H1 (cell line): ENCODE measurements around the gene LYPD6. TPM values are rescaled to one million over a fixed set of nuclear protein-coding genes. Genes with fewer than 3 reads are reported as not detected.
A peak's percentile ranks its signal among the peaks of the same experiment; 100 is the strongest.

Experiments
- CTCF ChIA-PET: fragments of 300-600 bp; sonication (Branson Sonifier 250); formaldehyde crosslinking; loops from one replicate; lab custom pipeline; 2021; ENCODE audit not compliant: partially characterized antibody; lab: Charles Lee
- POLR2A ChIA-PET: fragments of 300-600 bp; sonication (Branson Sonifier 250); formaldehyde crosslinking; loops from one replicate; lab custom pipeline; 2021; ENCODE audit warnings: inconsistent platforms; ENCODE audit not compliant: partially characterized antibody; lab: Charles Lee
- DNase-seq, 2 experiments: peaks; one replicate each; pipeline versions ENCODE4 v3.0.0 to v3.0.0-alpha.2; 2010 to 2022; ENCODE audit warnings: low spot score in 2 of 2, low read depth in 1 of 2, mixed read lengths in 1 of 2
- FAIRE-seq: peaks from 2 replicates; lab custom pipeline; 2011; peaks lifted over from hg19 to GRCh38; lab: Jason Lieb, UNC
- H2AFZ ChIP-seq: 2 replicates; pipeline ENCODE4 v1.8.1; 2012; ENCODE audit warnings: low read length, inconsistent platforms
- H2AK5ac ChIP-seq: 2 replicates; pipeline ENCODE4 v1.6.1; 2013; ENCODE audit warnings: low read depth, low read length
- H2BK120ac ChIP-seq: replicated peaks from 2 replicates; pipeline ENCODE3; 2013; ENCODE audit warnings: low read depth, low read length, inconsistent platforms
- H2BK12ac ChIP-seq: 2 replicates; pipeline ENCODE4 v1.6.1; 2013; ENCODE audit warnings: low read depth, low read length
- H2BK15ac ChIP-seq: 2 replicates; pipeline ENCODE4 v1.6.1; 2013; ENCODE audit warnings: low read length
- H2BK20ac ChIP-seq: 2 replicates; pipeline ENCODE4 v1.6.1; 2013; ENCODE audit warnings: low read length
- H2BK5ac ChIP-seq: 2 replicates; pipeline ENCODE4 v1.6.1; 2013; ENCODE audit warnings: low read depth, low read length
- H3K14ac ChIP-seq: 2 replicates; pipeline ENCODE4 v1.6.1; 2013; ENCODE audit warnings: inconsistent platforms; ENCODE audit not compliant: insufficient read length
- H3K18ac ChIP-seq: 2 replicates; pipeline ENCODE4 v1.6.1; 2013; ENCODE audit warnings: low read length; ENCODE audit errors: extremely low read depth
- H3K23ac ChIP-seq: 2 replicates; pipeline ENCODE4 v1.6.1; 2013; ENCODE audit warnings: inconsistent platforms; ENCODE audit not compliant: insufficient read length
- H3K23me2 ChIP-seq: 2 replicates; pipeline ENCODE4 v1.6.1; 2013; ENCODE audit warnings: low read depth, low read length
- H3K27ac ChIP-seq: 2 replicates; pipeline ENCODE4 v1.6.1; 2011; ENCODE audit warnings: low read depth, low read length, inconsistent platforms
- H3K27me3 ChIP-seq, 4 experiments: replicated peaks in 1 of 4; 1 replicate in 1 of 4; 2 replicates in 3 of 4; pipeline versions ENCODE4 v1.6.1 to v1.8.1; 2011 to 2013; ENCODE audit warnings: low read length in 3 of 4, mild to moderate bottlenecking in 3 of 4, inconsistent platforms in 2 of 4, mixed read lengths in 2 of 4, moderate library complexity in 1 of 4; ENCODE audit not compliant: control insufficient read depth in 3 of 4, insufficient read depth in 3 of 4; ENCODE audit errors: extremely low read depth in 1 of 4
- H3K36me3 ChIP-seq, 4 experiments: 2 replicates each; pipeline versions ENCODE4 v1.6.1 to v1.8.1; 2011 to 2013; ENCODE audit warnings: mild to moderate bottlenecking in 4 of 4, low read length in 3 of 4, moderate library complexity in 2 of 4, control low read depth in 1 of 4, inconsistent platforms in 1 of 4; ENCODE audit not compliant: insufficient read depth in 4 of 4, control insufficient read depth in 2 of 4
- H3K4ac ChIP-seq: replicated peaks from 2 replicates; pipeline ENCODE3; 2013; ENCODE audit warnings: low read length, low read depth, mixed read lengths, inconsistent platforms; ENCODE audit not compliant: insufficient read length
- H3K4me1 ChIP-seq, 4 experiments: replicated peaks in 1 of 4; 1 replicate in 1 of 4; 2 replicates in 3 of 4; pipeline versions ENCODE4 v1.6.1 to v1.8.1; 2011 to 2013; ENCODE audit warnings: low read length in 3 of 4, inconsistent platforms in 2 of 4, mixed read lengths in 1 of 4; ENCODE audit not compliant: insufficient read depth in 4 of 4, control insufficient read depth in 3 of 4
- H3K4me2 ChIP-seq, 2 experiments: 2 replicates each; pipeline versions ENCODE4 v1.6.1 to v1.8.1; 2011 to 2013; ENCODE audit warnings: low read depth in 2 of 2, low read length in 2 of 2, control low read depth in 1 of 2, inconsistent platforms in 1 of 2, mild to moderate bottlenecking in 1 of 2; ENCODE audit not compliant: insufficient read depth in 1 of 2
- H3K4me3 ChIP-seq, 4 experiments: fragments of 200-600, 300-600 bp in 1 of 4; sonication (generic), shearing (Covaris generic), sonication (Bioruptor Twin) in 1 of 4; 2 replicates each; pipeline versions ENCODE4 v1.5.1 to v1.8.1; 2011 to 2016; ENCODE audit warnings: low read length in 4 of 4, low read depth in 3 of 4, control low read depth in 2 of 4, inconsistent platforms in 2 of 4, mild to moderate bottlenecking in 2 of 4, mixed read lengths in 1 of 4, moderate library complexity in 1 of 4; ENCODE audit not compliant: insufficient read depth in 2 of 4; ENCODE audit errors: extremely low read depth in 1 of 4
- H3K56ac ChIP-seq: replicated peaks from 2 replicates; pipeline ENCODE3; 2013; ENCODE audit warnings: low read depth, mild to moderate bottlenecking, mixed read lengths, low read length, inconsistent platforms; ENCODE audit not compliant: insufficient read length
- H3K79me1 ChIP-seq: 2 replicates; pipeline ENCODE4 v1.6.1; 2013; ENCODE audit warnings: low read depth, low read length, control low read depth
- H3K79me2 ChIP-seq, 2 experiments: 2 replicates each; pipeline versions ENCODE4 v1.6.1 to v1.8.1; 2012 to 2013; ENCODE audit warnings: low read length in 2 of 2, mild to moderate bottlenecking in 2 of 2, inconsistent platforms in 1 of 2; ENCODE audit not compliant: insufficient read depth in 2 of 2, control insufficient read depth in 1 of 2
- H3K9ac ChIP-seq, 4 experiments: replicated peaks in 1 of 4; 1 replicate in 1 of 4; 2 replicates in 3 of 4; pipeline versions ENCODE4 v1.6.1 to v1.8.1; 2011 to 2013; ENCODE audit warnings: low read depth in 3 of 4, low read length in 3 of 4, control low read depth in 2 of 4, mild to moderate bottlenecking in 2 of 4, moderate library complexity in 2 of 4, inconsistent platforms in 1 of 4; ENCODE audit errors: extremely low read depth in 1 of 4
- H3K9me3 ChIP-seq, 2 experiments: 2 replicates each; pipeline versions ENCODE4 v1.6.1 to v1.8.1; 2012 to 2013; ENCODE audit warnings: mild to moderate bottlenecking in 2 of 2, moderate library complexity in 2 of 2, control low read depth in 1 of 2, inconsistent platforms in 1 of 2, low read depth in 1 of 2, low read length in 1 of 2, mixed read lengths in 1 of 2; ENCODE audit not compliant: insufficient read depth in 2 of 2
- H4K20me1 ChIP-seq, 2 experiments: replicated peaks in 1 of 2; 2 replicates each; pipeline versions ENCODE3 to v1.8.1; 2011 to 2013; ENCODE audit warnings: inconsistent platforms in 2 of 2, low read length in 2 of 2, mild to moderate bottlenecking in 1 of 2; ENCODE audit not compliant: insufficient read depth in 2 of 2, control insufficient read depth in 1 of 2
- H4K5ac ChIP-seq: 2 replicates; pipeline ENCODE4 v1.6.1; 2013; ENCODE audit warnings: low read length, low read depth, mixed read lengths, inconsistent platforms; ENCODE audit not compliant: insufficient read length
- H4K8ac ChIP-seq: 2 replicates; pipeline ENCODE4 v1.8.0; 2013; ENCODE audit warnings: mild to moderate bottlenecking, moderate library complexity, low read length, inconsistent platforms; ENCODE audit not compliant: insufficient read depth; ENCODE audit errors: extremely low read depth
- H4K91ac ChIP-seq: replicated peaks from 2 replicates; pipeline ENCODE3; 2013; ENCODE audit warnings: low read length, mixed read lengths, inconsistent platforms; ENCODE audit not compliant: insufficient read length
- ATF2 ChIP-seq: IDR thresholded peaks from 2 replicates; pipeline ENCODE4 v1.6.1; 2012; ENCODE audit warnings: low read length, inconsistent platforms
- BCL11A ChIP-seq, 2 experiments: IDR thresholded peaks; one replicate each; pipeline ENCODE4 v1.6.1; 2011; ENCODE audit warnings: low read depth in 2 of 2, low read length in 2 of 2, mild to moderate bottlenecking in 2 of 2
- BRCA1 ChIP-seq: IDR thresholded peaks from 2 replicates; pipeline ENCODE4 v1.6.1; 2012; ENCODE audit warnings: low read depth, low read length, improper control_type of control experiment
- CHD2 ChIP-seq: IDR thresholded peaks from 2 replicates; pipeline ENCODE4 v1.6.1; 2012; ENCODE audit warnings: low read length, improper control_type of control experiment
- CTBP2 ChIP-seq: IDR thresholded peaks from 2 replicates; pipeline ENCODE4 v1.7.0; 2011; ENCODE audit warnings: borderline replicate concordance, mild to moderate bottlenecking, moderate library complexity, mixed read lengths, low read length; ENCODE audit not compliant: insufficient read depth, insufficient read length
- CTCF ChIP-seq, 3 experiments: IDR thresholded peaks; 1 replicate in 2 of 3; 2 replicates in 1 of 3; pipeline versions ENCODE4 v1.5.1 to v1.6.1; 2011; ENCODE audit warnings: low read length in 3 of 3, mild to moderate bottlenecking in 3 of 3, inconsistent platforms in 2 of 3, low read depth in 1 of 3, moderate library complexity in 1 of 3; ENCODE audit not compliant: insufficient read depth in 1 of 3; ENCODE audit errors: control extremely low read depth in 1 of 3
- NRF1 ChIP-seq: IDR thresholded peaks from 2 replicates; pipeline ENCODE4 v1.6.1; 2011; ENCODE audit warnings: mild to moderate bottlenecking, low read depth, low read length, improper control_type of control experiment
- RAD21 ChIP-seq, 2 experiments: IDR thresholded peaks in 1 of 2; conservative IDR thresholded peaks in 1 of 2; 2 replicates each; pipeline ENCODE4 v1.6.1; 2011; ENCODE audit warnings: low read depth in 2 of 2, low read length in 2 of 2, improper control_type of control experiment in 1 of 2, inconsistent platforms in 1 of 2, mild to moderate bottlenecking in 1 of 2, moderate library complexity in 1 of 2
- SRF ChIP-seq: IDR thresholded peaks from 2 replicates; pipeline ENCODE4 v1.6.1; 2011; ENCODE audit warnings: mild to moderate bottlenecking, low read depth, low read length, moderate library complexity
- WGBS, 2 experiments: shearing (Covaris generic) in 1 of 2; methylation state at CpG; one replicate each; pipeline versions ENCODE4 v1.1.6 to v1.1.7; 2013 to 2015; ENCODE audit warnings: low lambda C conversion rate in 2 of 2, mixed read lengths in 2 of 2, inconsistent platforms in 1 of 2, low coverage in 1 of 2, missing lambda C conversion rate in 1 of 2; ENCODE audit not compliant: insufficient replicate concordance in 2 of 2, insufficient coverage in 1 of 2, insufficient read length in 1 of 2; ENCODE audit errors: extremely low coverage in 1 of 2, missing lambda C conversion rate in 1 of 2; 5-methylcytosine and 5-hydroxymethylcytosine counted together
- polyA plus RNA-seq, 7 experiments: library from polyadenylated mRNA; depleted of rRNA in 3 of 7; stranded (reverse) in 5 of 7; unstranded in 2 of 7; fragments of >200 nt in 5 of 7; fragments of 200-250 nt in 2 of 7; gene quantifications; 1 replicate in 5 of 7; 2 replicates in 1 of 7; 4 replicates in 1 of 7; pipeline versions ENCODE4 v1.2.1 to v1.2.3, GENCODE V29; 2011 to 2013; ENCODE audit warnings: missing spikeins in 2 of 7, mixed read lengths in 2 of 7
- total RNA-seq: library from RNA; stranded (reverse); fragmentation: NEBNext Ultra II Directional; extraction: Animal tissue kit (Norgen Biotek cat#: 25700); gene quantifications from 2 replicates; pipeline ENCODE4 v1.2.1, GENCODE V29; 2021

Gene LYPD6
- total and polyA plus RNA-seq, 2 of the 8 experiments (the other 6 are each of a cell fraction or from before 2014, with no cell fraction given): 5.6 to 8.9 TPM

GRCh38 chr2:149456285-149456684, 125.9 kb downstream of the LYPD6 start:
- FAIRE-seq (no peak), DNase-seq (peak in 1 of 2 experiments; percentile 19)
- Histone ChIP-seq H3K36me3 (peaks cover 0 to 3% (median 1%) of the 10 kb centered on the region in 4 experiments; a peak in 1 of 8 replicates), H4K91ac (no peak overlapping the region), H3K27ac (no peak overlapping the region), H4K8ac (no peak overlapping the region), H3K4ac (no peak overlapping the region), H2AK5ac (no peak overlapping the region), H2BK12ac (no peak overlapping the region), H3K4me1 (peaks cover 0 to 5% (median 0%) of the 10 kb centered on the region in 4 experiments; a peak in 3 of 7 replicates), H2BK15ac (no peak overlapping the region), H2BK5ac (no peak overlapping the region), H4K20me1 (no peaks in the 10 kb centered on the region), H3K79me1 (no peaks in the 10 kb centered on the region), H4K5ac (no peak overlapping the region), H3K27me3 (peaks cover 0 to 4% (median under 1%) of the 10 kb centered on the region in 4 experiments; a peak in 3 of 7 replicates), H3K79me2 (no peaks in the 10 kb centered on the region), H3K23me2 (no peaks in the 10 kb centered on the region), H3K23ac (no peak overlapping the region), H2BK120ac (no peak overlapping the region), H3K14ac (no peak overlapping the region), H2BK20ac (no peak overlapping the region), H3K9ac (no peak overlapping the region), H3K4me2 (no peak overlapping the region), H3K18ac (no peak overlapping the region), H3K4me3 (no peak overlapping the region), H3K9me3 (no peaks in the 10 kb centered on the region), H2AFZ (no peak overlapping the region), H3K56ac (no peak overlapping the region)
- ChIA-PET CTCF (interaction anchor here (0.6 to 1.7 kb wide), 12 partner anchors 9 to 1353 kb away, joined by 3 to 4 read pairs (median 3); no protein-coding TSS in a partner anchor), POLR2A (no interaction called here)
- 63% methylated on average over 2 of the region's 2 CpGs; no CpG with 5 or more reads in 1 of the 2 experiments for WGBS, 2 experiments
- TF ChIP-seq NRF1: no peak
- TF ChIP-seq CHD2: no peak
- TF ChIP-seq SRF: peak; percentile 80; the same call in 1 of the 2 replicates
- no peak for TF ChIP-seq BRCA1
- no peak for TF ChIP-seq ATF2
- TF ChIP-seq CTCF (IDR thresholded peaks at IDR 0.05; ENCODE audit: control extremely low read depth in 1 of 3, insufficient read depth in 1 of 3, low read depth in 1 of 3, low read length in 3 of 3): peak in 2 of 3 experiments; percentile 25 to 60; a peak in 2 of 4 replicates
- TF ChIP-seq RAD21 (IDR thresholded peaks at IDR 0.05 in 1 of 2, conservative IDR thresholded peaks at IDR 0.05 in 1 of 2; ENCODE audit: low read depth in 2 of 2, low read length in 2 of 2): peak; percentile 41 to 48
- TF ChIP-seq BCL11A (IDR thresholded peaks at IDR 0.05; ENCODE audit: low read depth in 2 of 2, low read length in 2 of 2): no peak
- TF ChIP-seq CTBP2: no peak
